Endothelial cell of umbilical vein (primary cell): Measurements from ENCODE around the gene ETDC. TPM values are rescaled to one million over a fixed set of nuclear protein-coding genes. Genes with fewer than 3 reads are reported as not detected.
"Not testable (repeated sequence)": the region's sequence is repeated elsewhere in the genome, so short reads cannot be mapped to it uniquely, and the experiment has no call there.

Experiments
- BruUV-seq: library from RNA; stranded (reverse); fragments of 400-500 nt; replicated peaks from 2 replicates; lab custom pipeline; 2021; lab: Mats Ljungman, UMichigan
- CTCF ChIA-PET: fragments of 300-600, 350-600 bp; sonication (Branson Sonifier 250); formaldehyde crosslinking; loops from one replicate; lab custom pipeline; 2021; ENCODE audit warnings: antibody characterized with exemption, inconsistent platforms; lab: Charles Lee
- POLR2A ChIA-PET: fragments of 300-600, 350-600 bp; sonication (Branson Sonifier 250); formaldehyde crosslinking; loops from one replicate; lab custom pipeline; 2021; ENCODE audit warnings: antibody characterized with exemption, inconsistent platforms; lab: Charles Lee
- DNase-seq: peaks from one replicate; pipeline ENCODE4 v3.0.0-alpha.2; 2011; ENCODE audit warnings: low read depth, low spot score
- FAIRE-seq: peaks from 2 replicates; lab custom pipeline; 2011; peaks lifted over from hg19 to GRCh38; lab: Jason Lieb, UNC
- H2AFZ ChIP-seq: 2 replicates; pipeline ENCODE4 v1.6.0; 2012; ENCODE audit warnings: low read depth, low read length, control low read depth, inconsistent platforms
- H3K27ac ChIP-seq: 2 replicates; pipeline ENCODE4 v1.5.1; 2011; ENCODE audit warnings: low read depth, mild to moderate bottlenecking, control low read depth, low read length, moderate library complexity; ENCODE audit not compliant: insufficient read depth
- H3K27me3 ChIP-seq, 2 experiments: 2 replicates each; pipeline versions ENCODE4 v1.6.0 to v1.6.1; 2011; ENCODE audit warnings: low read length in 2 of 2, mixed read lengths in 1 of 2; ENCODE audit not compliant: control insufficient read depth in 2 of 2, insufficient read depth in 2 of 2
- H3K36me3 ChIP-seq, 2 experiments: 2 replicates in 1 of 2; 3 replicates in 1 of 2; pipeline ENCODE4 v1.5.1; 2011; ENCODE audit warnings: low read length in 2 of 2, mild to moderate bottlenecking in 1 of 2, moderate library complexity in 1 of 2; ENCODE audit not compliant: control insufficient read depth in 2 of 2, insufficient read depth in 2 of 2; ENCODE audit errors: extremely low read depth in 1 of 2
- H3K4me1 ChIP-seq: 3 replicates; pipeline ENCODE4 v1.5.1; 2011; ENCODE audit warnings: mild to moderate bottlenecking, low read length; ENCODE audit not compliant: control insufficient read depth, insufficient read depth; ENCODE audit errors: extremely low read depth
- H3K4me2 ChIP-seq: 2 replicates; pipeline ENCODE4 v1.6.1; 2011; ENCODE audit warnings: low read length, control low read depth, mixed read lengths; ENCODE audit not compliant: insufficient read depth
- H3K4me3 ChIP-seq, 3 experiments: fragments of 200-600 bp in 1 of 3; sonication (generic), shearing (Covaris generic) in 1 of 3; replicated peaks in 1 of 3; 2 replicates each; pipeline ENCODE4 v1.5.1; 2011 to 2016; ENCODE audit warnings: control low read depth in 3 of 3, low read length in 3 of 3, mild to moderate bottlenecking in 2 of 3, inconsistent platforms in 1 of 3, low read depth in 1 of 3, moderate library complexity in 1 of 3; ENCODE audit not compliant: insufficient read depth in 1 of 3
- H3K79me2 ChIP-seq: 2 replicates; pipeline ENCODE4 v1.6.0; 2012; ENCODE audit warnings: low read length, inconsistent platforms; ENCODE audit not compliant: control insufficient read depth, insufficient read depth
- H3K9ac ChIP-seq: replicated peaks from 2 replicates; pipeline ENCODE3; 2011; ENCODE audit warnings: low read length, control low read depth; ENCODE audit not compliant: insufficient read depth; ENCODE audit errors: extremely low read depth
- H3K9me1 ChIP-seq: replicated peaks from 3 replicates; pipeline ENCODE4 v1.6.0; 2011; ENCODE audit warnings: mild to moderate bottlenecking, low read length; ENCODE audit not compliant: control insufficient read depth, insufficient read depth; ENCODE audit errors: extremely low read depth
- H3K9me3 ChIP-seq: replicated peaks from 2 replicates; pipeline ENCODE4 v1.5.1; 2012; ENCODE audit warnings: low read length, inconsistent platforms; ENCODE audit not compliant: control insufficient read depth, insufficient read depth
- H4K20me1 ChIP-seq: replicated peaks from 2 replicates; pipeline ENCODE3; 2011; ENCODE audit warnings: mild to moderate bottlenecking, low read length; ENCODE audit not compliant: control insufficient read depth, insufficient read depth; ENCODE audit errors: extremely low read depth
- CTCF ChIP-seq, 2 donors: IDR thresholded peaks; 1 replicate in 1 of 2; 2 replicates in 1 of 2; pipeline ENCODE4 v1.5.1; 2011; ENCODE audit warnings: low read length in 2 of 2, mild to moderate bottlenecking in 2 of 2, moderate library complexity in 2 of 2, control low read depth in 1 of 2, inconsistent platforms in 1 of 2, low read depth in 1 of 2; ENCODE audit not compliant: insufficient read depth in 1 of 2; ENCODE audit errors: extremely low read depth in 1 of 2
- EZH2 ChIP-seq: IDR thresholded peaks from 2 replicates; pipeline ENCODE4 v1.6.1; 2012; ENCODE audit warnings: borderline replicate concordance, low read depth, mild to moderate bottlenecking, moderate library complexity, low read length, inconsistent platforms; ENCODE audit not compliant: severe bottlenecking
- FOS ChIP-seq: IDR thresholded peaks from 2 replicates; pipeline ENCODE4 v1.6.1; 2011; ENCODE audit warnings: mild to moderate bottlenecking, low read length, moderate library complexity, borderline replicate concordance; ENCODE audit not compliant: insufficient read depth
- GATA2 ChIP-seq: IDR thresholded peaks from 2 replicates; pipeline ENCODE4 v1.7.0; 2011; ENCODE audit warnings: low read depth, mild to moderate bottlenecking, moderate library complexity, mixed read lengths, low read length; ENCODE audit not compliant: insufficient read length, insufficient read depth
- JUN ChIP-seq: IDR thresholded peaks from 2 replicates; pipeline ENCODE4 v1.6.1; 2011; ENCODE audit warnings: borderline replicate concordance, low read depth; ENCODE audit not compliant: insufficient read length, insufficient read depth
- MAX ChIP-seq: IDR thresholded peaks from 2 replicates; pipeline ENCODE4 v1.6.1; 2011; ENCODE audit not compliant: insufficient read depth, insufficient read length
- MYC ChIP-seq: IDR thresholded peaks from one replicate; pipeline ENCODE4 v1.6.1; 2011; ENCODE audit warnings: mild to moderate bottlenecking, low read depth, low read length
- POLR2A ChIP-seq: IDR thresholded peaks from 2 replicates; pipeline ENCODE4 v1.6.1; 2012; ENCODE audit warnings: low read depth, mild to moderate bottlenecking, control low read depth, low read length
- POLR2AphosphoS5 ChIP-seq: IDR thresholded peaks from 2 replicates; pipeline ENCODE4 v1.6.1; 2012; ENCODE audit warnings: low read depth, mild to moderate bottlenecking, control low read depth, low read length, moderate library complexity; ENCODE audit not compliant: insufficient read depth
- dilution Hi-C: fragments of 300-500 bp; cut with MboI; formaldehyde crosslinking; loops from one replicate; pipeline ENCODE4 v1.15.0; 2019; ENCODE audit warnings: low sequenced_read_pairs; ENCODE audit not compliant: extremely low pct_ligation_motif_present
- intact Hi-C: fragments of 100-400 bp; cut with micrococcal nuclease; formaldehyde crosslinking; loops from one replicate; pipeline ENCODE4 v1.10.0; 2022
- polyA plus RNA-seq, 4 experiments: library from polyadenylated mRNA; depleted of rRNA in 3 of 4; stranded (reverse) in 3 of 4; unstranded in 1 of 4; fragments of >200 nt; gene quantifications; 2 replicates each; pipeline versions ENCODE4 v1.2.1 to v1.2.3, GENCODE V29; 2011 to 2012; ENCODE audit warnings: missing spikeins in 1 of 4
- total RNA-seq: library from RNA; stranded (reverse); gene quantifications from 2 replicates; pipeline ENCODE4 v1.2.3, GENCODE V29; 2021

Gene ETDC
- total and polyA plus RNA-seq, 2 donors (not counting 3 experiments of a cell fraction or from before 2014, with no cell fraction given): not detected

- dilution Hi-C loops, POLR2A ChIA-PET: not testable (repeated sequence)
Observed at GRCh38 chrX:135263376-135263775, 45.9 kb upstream of the ETDC start.

GRCh38 chrX:135264206-135264605 is 45.1 kb upstream of the ETDC start:
- Histone ChIP-seq H3K9me1 (no peaks in the 10 kb centered on the region), H3K4me3 (no peak overlapping the region), H3K4me2 (no peak overlapping the region), H3K79me2 (no peaks in the 10 kb centered on the region), H3K27me3 (no peaks in the 10 kb centered on the region), H2AFZ (no peak overlapping the region), H3K4me1 (no peaks in the 10 kb centered on the region), H3K9ac (no peak overlapping the region), H3K36me3 (no peaks in the 10 kb centered on the region), H3K27ac (no peak overlapping the region), H4K20me1 (no peaks in the 10 kb centered on the region), H3K9me3 (no peaks in the 10 kb centered on the region)
- intact Hi-C loops (no loop called here), dilution Hi-C loops (no loop called here)
- TF ChIP-seq EZH2: no peak
- TF ChIP-seq JUN: no peak
- no peak for TF ChIP-seq CTCF (IDR thresholded peaks at IDR 0.05; ENCODE audit: extremely low read depth in 1 of 2, insufficient read depth in 1 of 2, low read depth in 1 of 2, low read length in 2 of 2)
- no peak for TF ChIP-seq GATA2
- no peak for TF ChIP-seq POLR2A
- TF ChIP-seq FOS: no peak
- no peak for TF ChIP-seq MAX
- TF ChIP-seq MYC: no peak
- no peak for TF ChIP-seq POLR2AphosphoS5
- DNase-seq (no peak), FAIRE-seq (no peak)
- ChIA-PET CTCF (no interaction called here), POLR2A (no interaction called here)
- BruUV-seq: no TSS peak

More at GRCh38 chrX:135263376-135263775, 45.9 kb upstream of the ETDC start:
- H3K79me2 ChIP-seq, H2AFZ ChIP-seq, H3K27me3 ChIP-seq, H3K9me3 ChIP-seq, H3K9ac ChIP-seq, H3K9me1 ChIP-seq, FAIRE-seq, H4K20me1 ChIP-seq, DNase-seq, H3K36me3 ChIP-seq, H3K4me3 ChIP-seq, H3K27ac ChIP-seq, H3K4me1 ChIP-seq, intact Hi-C loops, CTCF ChIA-PET, H3K4me2 ChIP-seq, BruUV-seq: not testable (repeated sequence)
